Raji (cell line): Measurements from ENCODE around the gene HMGA1.

Experiments used
- POLR2A ChIP-seq: IDR thresholded peaks from 2 replicates; pipeline ENCODE4 v1.6.1; 2011; ENCODE audit warnings: low read depth, low read length, control low read depth; ENCODE audit not compliant: insufficient read depth

The HMGA1 gene

DNA sequence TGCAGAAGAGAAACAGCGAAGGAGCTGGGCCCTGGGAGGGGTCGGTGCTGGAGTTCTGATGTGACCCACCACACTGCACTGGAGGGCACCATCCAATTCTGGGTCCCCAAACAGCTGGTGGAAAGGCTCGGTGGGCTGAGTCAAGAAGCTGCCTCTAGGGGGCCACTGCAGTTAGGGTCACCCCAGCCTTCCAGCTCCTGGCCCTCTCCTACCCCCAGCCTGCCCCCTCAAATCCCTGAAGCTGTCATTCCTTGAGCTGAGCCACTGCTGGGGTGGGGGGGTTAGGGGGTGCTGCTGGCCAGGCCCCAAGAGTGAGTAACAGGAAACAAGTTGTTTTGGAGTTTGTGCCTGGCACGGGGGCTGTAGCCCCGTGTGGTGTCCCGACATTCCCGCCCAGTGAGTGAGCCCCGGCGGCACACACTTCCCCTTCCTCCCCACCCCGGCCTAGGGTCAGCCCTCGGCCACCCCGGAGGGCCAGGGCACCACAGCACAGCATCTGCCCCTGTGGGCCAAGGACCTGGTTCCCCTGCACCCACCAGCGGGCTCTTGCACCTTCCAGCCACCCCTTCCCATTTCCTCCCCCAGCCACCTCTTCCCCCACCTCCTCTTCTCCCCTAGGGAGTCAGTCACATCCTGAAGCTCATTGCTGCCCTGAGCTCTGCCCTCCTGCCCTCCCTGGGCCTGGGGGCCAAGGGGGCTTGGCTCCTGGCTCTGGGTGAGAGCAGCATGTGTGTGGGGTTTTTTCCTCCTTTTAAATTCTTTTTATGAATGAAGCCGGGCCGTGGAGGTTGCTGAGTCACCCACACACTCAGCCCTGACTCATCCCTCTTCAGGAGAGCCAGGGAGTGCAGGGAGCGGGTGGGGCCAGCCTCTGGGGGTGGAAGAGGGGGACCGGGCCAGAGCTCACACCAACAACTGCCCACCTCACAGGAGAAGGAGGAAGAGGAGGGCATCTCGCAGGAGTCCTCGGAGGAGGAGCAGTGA lies 7.5 kb downstream of the HMGA1 start:
- TF ChIP-seq POLR2A = no peak

DNA sequence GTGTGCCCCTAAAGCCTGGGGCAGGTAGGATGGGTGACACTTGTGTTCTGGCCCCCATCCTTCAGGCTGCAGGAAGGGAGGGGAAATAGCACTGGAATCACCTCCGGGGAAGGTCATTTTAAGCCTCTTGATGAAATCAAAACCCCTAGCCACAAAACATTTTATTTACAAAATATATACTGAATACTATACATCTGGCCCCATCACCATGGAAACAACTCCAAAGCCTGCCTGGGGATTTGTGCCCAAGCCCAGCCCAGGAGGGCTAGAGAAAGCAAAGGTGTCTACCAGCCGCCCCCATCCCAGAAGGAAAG lies 9.5 kb downstream of the HMGA1 start:
- TF ChIP-seq POLR2A = no peak

DNA sequence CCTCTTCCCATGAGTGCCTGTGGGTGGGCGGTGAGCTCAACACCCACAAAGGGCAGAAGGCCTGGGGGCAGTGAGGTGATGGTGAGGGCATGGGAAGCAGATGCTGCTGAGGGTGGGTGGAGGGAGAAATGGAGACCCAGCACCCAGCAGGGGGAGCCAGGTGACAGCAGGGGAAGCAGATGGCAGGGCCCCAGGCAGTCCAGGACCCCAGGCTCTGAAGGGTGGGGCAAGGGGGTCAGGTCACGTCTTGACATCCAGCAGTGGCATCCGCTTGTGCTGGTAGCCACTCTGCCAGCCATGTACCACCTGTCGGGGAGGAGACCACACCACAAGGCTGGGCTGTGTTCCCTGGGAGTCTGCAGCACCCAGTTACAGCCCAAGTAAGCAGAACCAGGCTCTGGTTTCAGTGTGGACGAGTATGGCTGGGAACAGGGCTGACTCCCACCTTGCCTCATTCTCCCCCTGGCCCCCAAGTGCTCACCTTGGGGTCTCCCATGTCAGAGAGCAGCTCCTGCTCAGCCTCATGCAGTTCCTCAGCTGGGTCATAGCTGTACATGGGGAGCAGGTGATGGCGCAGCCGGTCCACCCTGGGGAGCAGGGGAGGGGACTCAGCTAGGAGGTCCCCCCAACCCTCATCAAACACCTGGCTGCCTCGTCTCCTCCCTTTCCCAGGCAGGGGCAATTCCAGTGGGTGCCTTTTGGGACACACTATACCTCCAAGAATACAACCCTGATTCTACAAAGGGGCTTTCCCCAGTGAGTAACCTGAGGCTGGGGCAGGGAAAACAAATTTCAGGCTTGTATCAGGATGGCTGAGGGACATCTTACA lies 10.1 kb downstream of the HMGA1 start:
- TF ChIP-seq POLR2A = peak; percentile 59

DNA sequence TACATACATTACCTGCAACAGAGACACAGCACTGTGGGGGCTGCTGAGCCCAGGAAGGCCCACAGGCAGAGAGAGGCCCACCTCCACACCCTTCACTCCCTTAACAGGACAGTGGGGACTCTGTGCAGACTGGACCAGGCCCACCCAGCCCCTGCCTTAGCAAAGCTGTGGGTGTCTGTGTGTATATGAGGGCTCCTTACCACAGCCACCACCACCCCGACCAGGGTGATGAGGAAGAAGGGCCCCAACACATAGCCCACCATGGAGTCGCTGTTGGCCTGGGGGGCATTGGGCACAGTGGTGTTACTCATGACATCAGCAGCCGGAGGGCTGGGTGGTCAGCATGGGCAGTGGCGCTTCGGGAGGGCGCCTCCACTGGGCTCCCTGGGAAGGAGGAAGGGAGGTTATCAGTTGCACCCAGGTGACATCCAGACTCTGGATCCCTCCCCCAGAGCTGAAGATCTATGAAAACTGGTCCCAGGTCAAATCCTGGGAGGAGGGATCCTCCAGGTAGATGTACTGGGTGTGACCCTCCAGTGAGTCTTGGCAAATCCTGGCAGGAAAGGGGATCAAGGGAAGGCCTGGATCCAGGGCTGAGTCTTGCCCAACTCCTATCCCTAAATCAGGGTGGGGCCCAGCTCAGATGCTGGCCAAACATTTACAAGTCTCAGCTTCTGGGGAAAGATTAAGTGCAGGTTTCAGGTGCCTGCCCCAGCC lies 11.0 kb downstream of the HMGA1 start:
- TF ChIP-seq POLR2A = no peak

DNA sequence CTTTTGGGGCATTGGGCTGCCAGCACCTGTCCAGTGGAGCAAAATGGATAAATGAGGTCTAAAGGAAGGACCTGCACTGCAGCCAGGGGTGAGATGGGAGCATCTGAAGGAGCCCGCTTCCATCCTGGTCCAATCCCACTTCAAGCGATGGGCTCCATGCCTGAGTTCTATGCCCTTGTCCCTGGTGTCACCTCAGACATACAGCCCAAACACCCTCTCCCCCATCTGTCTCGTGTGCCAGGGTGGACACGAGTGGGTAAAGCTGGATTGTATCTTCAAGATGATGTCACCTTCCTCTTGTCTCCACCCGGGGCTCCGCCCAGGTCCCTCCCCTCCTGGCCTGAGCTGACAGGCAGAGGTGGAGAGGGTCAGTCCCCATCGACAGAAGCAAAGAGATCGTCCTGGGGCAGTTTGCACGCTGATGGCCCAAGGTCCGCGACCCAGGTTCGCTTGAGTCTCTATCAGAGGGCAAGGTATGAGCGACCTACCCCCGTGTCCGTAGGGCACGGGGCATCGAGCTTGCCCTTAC lies 11.6 kb downstream of the HMGA1 start:
- TF ChIP-seq POLR2A = no peak

DNA sequence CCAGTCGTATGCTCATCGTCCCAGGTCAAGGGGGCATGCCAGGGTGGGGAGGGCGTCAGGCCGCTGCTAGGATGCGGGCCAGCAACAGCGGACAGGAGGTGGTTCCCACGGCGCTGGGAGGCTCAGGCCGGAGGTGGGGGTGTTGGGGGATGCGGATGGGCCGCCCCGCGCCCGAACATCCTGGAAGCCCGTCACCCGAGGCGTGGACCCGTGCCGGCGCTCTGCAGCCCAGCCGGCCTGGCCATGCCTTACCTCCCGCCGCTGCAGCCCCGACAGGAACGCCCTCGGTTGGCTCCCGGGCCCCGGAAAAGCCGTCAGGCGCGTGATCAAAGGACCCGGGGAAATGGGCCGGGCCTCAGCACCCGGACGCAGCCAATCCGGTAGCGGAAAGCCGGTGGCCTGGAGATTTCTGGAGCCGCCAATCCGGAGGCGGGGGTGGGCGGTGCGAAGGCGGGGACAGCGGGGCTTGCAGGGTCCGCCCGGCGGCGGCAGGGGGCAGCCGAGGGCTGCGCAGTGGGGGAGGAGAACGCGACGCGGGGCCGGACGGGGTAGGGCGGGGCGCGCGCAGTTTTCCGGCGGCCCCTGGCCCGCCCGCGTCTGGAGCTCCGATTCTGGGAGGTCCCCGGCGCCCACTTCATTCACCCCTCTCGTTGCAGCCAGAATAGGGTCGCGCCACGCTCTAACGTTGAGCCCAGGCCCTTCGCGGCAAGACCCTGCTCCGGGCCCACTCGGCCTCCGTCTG lies 12.2 kb downstream of the HMGA1 start, which contains the start of gene SMIM29:
Gene SMIM29 (minus strand): TSS at position 280 of the 742 bp plus-strand sequence. CDS start 1,215 bp downstream, outside the sequence.
- peak; percentile 83 for TF ChIP-seq POLR2A

DNA sequence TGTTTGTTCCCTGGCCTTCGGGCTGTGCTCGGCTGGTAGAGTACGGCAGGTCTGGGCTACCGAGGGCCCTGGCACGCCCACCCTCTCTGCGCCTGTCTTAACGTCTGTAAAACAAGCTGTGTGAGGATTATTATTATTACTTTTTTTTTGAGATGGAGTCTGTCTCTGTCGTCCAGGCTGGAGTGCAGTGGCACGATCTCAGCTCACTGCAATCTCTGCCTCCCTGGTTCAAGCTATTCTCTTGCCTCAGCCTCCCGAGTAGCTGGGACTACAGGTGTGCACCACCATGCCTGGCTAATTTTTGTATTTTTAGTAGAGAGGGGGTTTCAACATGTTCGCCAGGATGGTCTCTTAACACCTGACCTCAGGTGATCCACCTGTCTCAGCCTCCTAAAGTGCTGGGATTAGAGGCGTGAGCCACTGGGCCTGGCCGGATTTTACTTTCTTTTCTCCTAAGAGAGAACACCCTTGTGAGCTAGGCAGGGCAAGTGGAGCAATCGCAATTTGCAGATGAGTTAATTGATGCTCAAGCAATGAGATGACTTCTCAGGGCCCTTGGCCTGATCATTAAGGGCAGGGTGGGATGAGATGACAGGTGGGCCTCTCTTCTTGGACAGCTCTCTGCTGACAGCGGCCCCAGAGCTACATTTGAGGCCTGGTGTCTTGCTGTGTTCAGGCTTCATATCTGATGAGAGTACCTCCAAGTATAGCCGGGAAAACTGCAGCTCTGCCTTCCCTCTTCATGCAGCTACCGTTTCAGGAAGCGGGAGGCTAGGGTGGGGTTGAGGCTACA lies 13.0 kb downstream of the HMGA1 start:
- TF ChIP-seq POLR2A = no peak

DNA sequence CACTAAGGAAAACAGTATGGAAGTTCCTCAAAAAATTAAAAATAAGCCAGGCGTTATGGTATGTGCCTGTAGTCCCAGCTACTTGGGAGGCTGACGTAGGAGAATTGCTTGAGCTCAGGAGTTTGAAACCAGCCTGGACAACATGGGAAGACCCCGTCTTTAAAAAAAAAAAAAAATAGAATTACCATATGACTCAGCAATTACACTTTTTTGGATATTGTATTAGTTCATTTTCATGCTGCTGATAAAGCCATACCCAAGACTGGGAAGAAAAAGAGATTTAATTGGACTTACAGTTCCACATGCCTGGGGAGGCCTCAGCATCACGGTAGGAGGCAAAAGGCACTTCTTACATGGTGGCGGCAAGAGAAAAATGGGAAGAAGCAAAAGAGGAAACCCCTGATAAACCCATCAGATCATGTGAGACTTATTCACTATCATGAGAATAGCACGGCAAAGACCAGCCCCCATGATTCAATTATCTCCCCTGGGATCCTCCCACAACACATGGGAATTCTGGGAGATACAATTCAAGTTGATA lies 22.9 kb downstream of the HMGA1 start:
- TF ChIP-seq POLR2A = no peak

DNA sequence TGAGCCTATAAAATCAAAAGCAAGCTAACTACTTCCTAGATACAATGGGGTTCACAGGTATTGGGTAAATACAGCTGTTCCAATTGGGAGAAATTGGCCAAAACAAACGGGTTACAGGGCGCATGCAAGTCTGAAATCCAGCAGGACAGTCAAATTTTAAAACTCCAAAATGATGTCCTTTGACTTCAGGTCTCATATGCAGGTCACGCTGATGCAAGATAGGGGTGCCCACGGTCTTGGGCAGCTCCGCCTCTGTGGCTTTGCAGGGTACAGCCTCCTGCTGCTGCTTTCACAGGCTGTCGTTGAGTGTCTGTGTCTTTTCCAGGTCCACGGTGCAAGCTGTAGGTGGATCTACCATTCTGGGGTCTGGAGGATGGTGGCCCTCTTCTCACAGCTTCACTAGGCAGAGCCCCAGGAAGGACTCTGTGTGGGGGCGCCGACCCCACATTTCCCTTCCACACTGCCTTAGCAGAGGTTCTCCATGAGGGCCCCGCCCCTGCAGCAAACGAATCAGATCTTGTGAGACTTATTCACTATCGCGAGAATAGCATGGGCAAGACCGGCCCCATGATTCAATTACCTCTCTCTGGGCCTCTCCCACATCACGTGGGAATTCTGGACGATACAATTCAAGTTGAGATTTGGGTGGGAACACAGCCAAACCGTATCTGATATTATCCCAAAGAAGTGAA lies 24.0 kb downstream of the HMGA1 start:
- TF ChIP-seq POLR2A = no peak

DNA sequence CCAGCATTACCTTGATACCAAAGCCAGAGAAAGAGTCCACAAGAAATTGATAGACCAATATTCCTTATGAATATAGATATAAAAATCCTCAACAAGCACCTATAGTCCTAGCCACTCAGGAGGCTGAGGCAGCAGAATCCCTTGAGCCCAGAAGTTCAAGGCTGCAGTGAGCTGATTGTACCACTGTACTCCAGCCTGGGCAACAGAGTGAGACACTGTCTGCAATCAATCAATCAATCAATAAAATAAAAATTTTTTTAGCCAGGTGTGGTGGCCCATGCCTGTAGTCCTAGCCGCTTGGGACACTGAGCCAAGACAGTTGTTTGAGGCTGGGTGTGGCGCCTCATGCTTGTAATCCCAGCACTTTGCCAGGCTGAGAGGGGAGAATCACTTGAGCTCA lies 31.1 kb downstream of the HMGA1 start:
- TF ChIP-seq POLR2A = no peak

DNA sequence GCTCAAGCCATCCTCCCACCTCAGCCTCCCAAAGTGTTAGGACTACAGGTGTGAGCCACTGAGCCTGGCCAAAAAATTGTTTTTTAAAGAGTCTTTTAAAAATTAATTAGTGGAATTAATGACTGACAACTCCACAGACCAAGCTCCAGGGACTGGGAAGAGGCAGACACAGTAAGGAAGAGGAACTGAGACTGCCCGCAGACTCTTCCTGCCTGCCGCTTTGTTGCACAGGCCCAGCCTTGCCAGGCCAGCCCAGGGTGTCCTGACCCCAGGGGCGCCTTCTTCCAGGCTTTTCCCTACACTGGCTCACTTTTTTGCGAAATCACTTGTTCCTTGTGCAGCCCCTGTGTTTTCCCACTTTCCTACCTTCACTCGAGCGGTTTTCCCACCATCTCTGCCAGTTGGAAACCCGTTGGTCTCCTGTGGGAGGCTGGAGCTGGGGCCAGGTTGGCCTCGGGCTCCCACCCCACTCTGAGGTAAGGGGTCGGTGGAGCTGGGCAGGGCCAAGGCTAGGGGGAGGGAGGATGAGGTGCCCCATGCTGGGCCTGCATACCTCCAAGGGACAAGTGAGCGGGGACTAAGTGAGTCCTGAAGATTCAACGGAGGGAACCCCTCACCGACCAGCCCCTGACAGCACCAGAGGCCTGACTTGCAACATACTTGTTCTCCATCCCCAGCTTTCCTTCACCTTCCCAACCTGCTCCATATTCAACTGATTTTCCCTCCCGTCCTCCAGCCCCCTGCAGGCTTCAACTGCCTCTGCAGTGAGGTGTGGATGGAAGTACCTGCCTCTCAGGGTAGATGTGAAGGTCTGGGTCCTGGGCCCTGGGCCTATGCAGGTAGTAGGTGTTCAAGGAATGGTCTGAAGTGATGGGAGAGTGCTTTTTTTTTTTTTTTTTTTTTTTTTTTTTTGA lies 35.6 kb downstream of the HMGA1 start:
- no peak for TF ChIP-seq POLR2A
